ENCODE measurements around the gene ZNF292. TPM values are rescaled to one million over a fixed set of nuclear protein-coding genes. Genes with fewer than 3 reads are reported as not detected.

Gene ZNF292
- total RNA-seq, 1 experiment from 2014 or later = 45.0 TPM

DNA sequence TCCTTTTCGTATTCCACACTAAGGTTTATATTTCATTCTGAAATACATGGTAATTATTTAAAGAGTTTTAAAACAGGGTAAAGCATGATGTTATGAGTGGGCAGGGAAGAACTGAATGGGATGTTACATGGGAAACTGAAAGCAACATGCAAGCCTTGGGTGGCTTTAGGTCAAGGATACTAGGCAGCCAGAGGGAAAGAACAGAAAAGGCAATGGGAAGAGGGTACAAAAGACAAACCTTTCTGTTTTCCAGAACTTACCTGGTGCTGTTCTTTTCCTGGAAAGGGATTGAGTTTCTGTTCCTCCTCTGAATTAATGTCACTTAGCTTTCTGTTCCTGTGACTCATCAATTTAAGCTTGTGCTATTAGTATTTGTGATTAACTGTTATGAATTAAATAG lies 95.9 kb downstream of the ZNF292 start:
- no peaks in the 10 kb centered on the region for H3K9me3 ChIP-seq (ENCODE audit: low read depth, low read length, poor library complexity, severe bottlenecking)
- ChIA-PET CTCF (no interaction called here), POLR2A (ENCODE audit: low non-redundant PET) (no interaction called here)
- no peak overlapping the region for H3K4me3 ChIP-seq (ENCODE audit: low read depth, low read length, poor library complexity, severe bottlenecking)
- H3K36me3 ChIP-seq (ENCODE audit: insufficient read depth, low read length, poor library complexity, severe bottlenecking) = peaks cover 37% of the 10 kb centered on the region
- BruUV-seq (replicated peaks) = no TSS peak
- no peak overlapping the region for H3K27ac ChIP-seq (ENCODE audit: low read depth, low read length, poor library complexity, severe bottlenecking)
- no peak for TF ChIP-seq EZH2 (IDR thresholded peaks at IDR 0.05; ENCODE audit: borderline replicate concordance, low read depth, low read length, poor library complexity, severe bottlenecking)
- TF ChIP-seq, protein P1, sequence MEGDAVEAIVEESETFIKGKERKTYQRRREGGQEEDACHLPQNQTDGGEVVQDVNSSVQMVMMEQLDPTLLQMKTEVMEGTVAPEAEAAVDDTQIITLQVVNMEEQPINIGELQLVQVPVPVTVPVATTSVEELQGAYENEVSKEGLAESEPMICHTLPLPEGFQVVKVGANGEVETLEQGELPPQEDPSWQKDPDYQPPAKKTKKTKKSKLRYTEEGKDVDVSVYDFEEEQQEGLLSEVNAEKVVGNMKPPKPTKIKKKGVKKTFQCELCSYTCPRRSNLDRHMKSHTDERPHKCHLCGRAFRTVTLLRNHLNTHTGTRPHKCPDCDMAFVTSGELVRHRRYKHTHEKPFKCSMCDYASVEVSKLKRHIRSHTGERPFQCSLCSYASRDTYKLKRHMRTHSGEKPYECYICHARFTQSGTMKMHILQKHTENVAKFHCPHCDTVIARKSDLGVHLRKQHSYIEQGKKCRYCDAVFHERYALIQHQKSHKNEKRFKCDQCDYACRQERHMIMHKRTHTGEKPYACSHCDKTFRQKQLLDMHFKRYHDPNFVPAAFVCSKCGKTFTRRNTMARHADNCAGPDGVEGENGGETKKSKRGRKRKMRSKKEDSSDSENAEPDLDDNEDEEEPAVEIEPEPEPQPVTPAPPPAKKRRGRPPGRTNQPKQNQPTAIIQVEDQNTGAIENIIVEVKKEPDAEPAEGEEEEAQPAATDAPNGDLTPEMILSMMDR (conservative IDR thresholded peaks at IDR 0.05; ENCODE audit: low read depth, low read length) = no peak
- intact Hi-C loops (cut with micrococcal nuclease; ENCODE audit: unreplicated experiment) = no loop called here
- no peaks in the 10 kb centered on the region for H3K4me1 ChIP-seq (ENCODE audit: insufficient read depth, low read length, poor library complexity, severe bottlenecking)
- DNase-seq (ENCODE audit: low spot score) = no peak
- no peaks in the 10 kb centered on the region for H3K27me3 ChIP-seq (replicated peaks; ENCODE audit: insufficient read depth, low read depth, low read length, poor library complexity)

DNA sequence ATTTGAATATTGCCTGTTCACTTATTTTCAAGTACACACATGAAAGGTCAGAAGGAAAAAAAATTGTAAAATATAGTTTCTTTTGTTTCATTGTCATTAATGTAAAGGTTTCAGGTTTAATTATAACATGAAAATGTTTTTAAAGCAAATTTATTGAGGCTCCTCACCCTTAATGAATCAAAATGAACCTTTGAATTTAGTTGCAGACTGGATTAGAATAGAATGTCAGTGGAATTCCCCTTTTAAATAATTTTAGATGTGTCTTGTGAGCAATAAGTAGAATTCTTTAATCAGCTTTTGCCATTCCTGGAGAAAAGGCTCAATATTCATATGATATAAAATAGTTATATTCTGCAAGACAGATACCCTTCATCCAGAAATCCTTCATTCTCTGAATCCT lies 96.4 kb downstream of the ZNF292 start:
- no peak overlapping the region for H3K4me3 ChIP-seq (ENCODE audit: low read depth, low read length, poor library complexity, severe bottlenecking)
- peaks cover 40% of the 10 kb centered on the region for H3K36me3 ChIP-seq (ENCODE audit: insufficient read depth, low read length, poor library complexity, severe bottlenecking)
- no TSS peak for BruUV-seq (replicated peaks)
- no peak for DNase-seq (ENCODE audit: low spot score)
- no peak overlapping the region for H3K27ac ChIP-seq (ENCODE audit: low read depth, low read length, poor library complexity, severe bottlenecking)
- no peaks in the 10 kb centered on the region for H3K27me3 ChIP-seq (replicated peaks; ENCODE audit: insufficient read depth, low read depth, low read length, poor library complexity)
- intact Hi-C loops (cut with micrococcal nuclease; ENCODE audit: unreplicated experiment) = no loop called here
- ChIA-PET POLR2A (ENCODE audit: low non-redundant PET) (no interaction called here), CTCF (no interaction called here)
- no peaks in the 10 kb centered on the region for H3K9me3 ChIP-seq (ENCODE audit: low read depth, low read length, poor library complexity, severe bottlenecking)
- H3K4me1 ChIP-seq (ENCODE audit: insufficient read depth, low read length, poor library complexity, severe bottlenecking) = no peaks in the 10 kb centered on the region
- TF ChIP-seq, protein P1 (conservative IDR thresholded peaks at IDR 0.05; ENCODE audit: low read depth, low read length) = no peak
- no peak for TF ChIP-seq EZH2 (IDR thresholded peaks at IDR 0.05; ENCODE audit: borderline replicate concordance, low read depth, low read length, poor library complexity, severe bottlenecking)

DNA sequence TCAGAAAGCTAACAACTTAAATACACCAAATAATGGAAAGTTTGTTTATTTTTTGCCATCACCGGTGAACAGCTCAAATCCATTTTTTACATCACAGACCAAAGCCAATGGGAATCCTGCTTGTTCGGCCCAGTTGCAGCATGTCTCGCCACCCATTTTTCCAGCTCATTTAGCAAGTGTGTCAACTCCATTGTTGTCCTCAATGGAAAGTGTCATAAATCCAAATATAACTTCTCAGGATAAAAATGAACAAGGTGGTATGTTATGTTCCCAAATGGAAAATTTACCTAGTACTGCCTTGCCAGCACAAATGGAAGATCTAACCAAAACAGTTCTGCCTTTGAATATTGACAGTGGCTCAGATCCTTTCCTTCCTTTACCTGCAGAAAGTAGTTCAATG lies 101.7 kb downstream of the ZNF292 start:
- H3K36me3 ChIP-seq (ENCODE audit: insufficient read depth, low read length, poor library complexity, severe bottlenecking) = peaks cover 52% of the 10 kb centered on the region
- ChIA-PET CTCF (no interaction called here), POLR2A (ENCODE audit: low non-redundant PET) (no interaction called here)
- H3K9me3 ChIP-seq (ENCODE audit: low read depth, low read length, poor library complexity, severe bottlenecking) = no peaks in the 10 kb centered on the region
- H3K4me3 ChIP-seq (ENCODE audit: low read depth, low read length, poor library complexity, severe bottlenecking) = no peak overlapping the region
- intact Hi-C loops (cut with micrococcal nuclease; ENCODE audit: unreplicated experiment) = no loop called here
- no peaks in the 10 kb centered on the region for H3K4me1 ChIP-seq (ENCODE audit: insufficient read depth, low read length, poor library complexity, severe bottlenecking)
- H3K27me3 ChIP-seq (replicated peaks; ENCODE audit: insufficient read depth, low read depth, low read length, poor library complexity) = no peaks in the 10 kb centered on the region
- no peak for DNase-seq (ENCODE audit: low spot score)
- no peak overlapping the region for H3K27ac ChIP-seq (ENCODE audit: low read depth, low read length, poor library complexity, severe bottlenecking)
- BruUV-seq (replicated peaks) = no TSS peak
- TF ChIP-seq, protein P1 (conservative IDR thresholded peaks at IDR 0.05; ENCODE audit: low read depth, low read length) = no peak
- no peak for TF ChIP-seq EZH2 (IDR thresholded peaks at IDR 0.05; ENCODE audit: borderline replicate concordance, low read depth, low read length, poor library complexity, severe bottlenecking)

Data from A673 (cell line).